Liver (tissue), 9 donors: ENCODE measurements around the gene PPP6R1. TPM values are rescaled to one million over a fixed set of nuclear protein-coding genes. Genes with fewer than 3 reads are reported as not detected.

Experiments
- DNase-seq: peaks from one replicate; pipeline ENCODE4 v3.0.0-alpha.2; 2017; ENCODE audit warnings: low spot score
- H3K27ac ChIP-seq, 2 donors: one replicate each; pipeline ENCODE4 v1.7.0; 2013; ENCODE audit warnings: inconsistent platforms in 2 of 2, low read length in 2 of 2, control low read depth in 1 of 2, low read depth in 1 of 2, mild to moderate bottlenecking in 1 of 2
- H3K27me3 ChIP-seq, 4 donors: one replicate each; pipeline versions ENCODE4 v1.6.1 to v1.7.0; 2013; ENCODE audit warnings: low read length in 3 of 4, inconsistent platforms in 1 of 4, mild to moderate bottlenecking in 1 of 4, moderate library complexity in 1 of 4; ENCODE audit not compliant: control insufficient read depth in 4 of 4, insufficient read depth in 4 of 4
- H3K36me3 ChIP-seq, 4 donors: one replicate each; pipeline versions ENCODE4 v1.6.1 to v1.7.0; 2013; ENCODE audit warnings: low read length in 3 of 4, mild to moderate bottlenecking in 3 of 4, low read depth in 1 of 4, moderate library complexity in 1 of 4; ENCODE audit not compliant: control insufficient read depth in 4 of 4, insufficient read depth in 3 of 4
- H3K4me1 ChIP-seq, 4 donors: one replicate each; pipeline versions ENCODE4 v1.6.1 to v1.7.0; 2013; ENCODE audit warnings: low read length in 3 of 4, mild to moderate bottlenecking in 3 of 4, moderate library complexity in 1 of 4; ENCODE audit not compliant: control insufficient read depth in 4 of 4, insufficient read depth in 4 of 4
- H3K4me3 ChIP-seq, 3 donors: one replicate each; pipeline versions ENCODE4 v1.6.1 to v1.7.0; 2013; ENCODE audit warnings: low read length in 3 of 3, control low read depth in 1 of 3, low read depth in 1 of 3, mild to moderate bottlenecking in 1 of 3
- H3K9ac ChIP-seq, 2 donors: one replicate each; pipeline ENCODE4 v1.7.0; 2013; ENCODE audit warnings: low read length in 2 of 2, mild to moderate bottlenecking in 2 of 2, moderate library complexity in 2 of 2, control low read depth in 1 of 2, low read depth in 1 of 2
- H3K9me3 ChIP-seq, 4 donors: one replicate each; pipeline versions ENCODE4 v1.6.1 to v1.7.0; 2013; ENCODE audit warnings: low read length in 3 of 4; ENCODE audit not compliant: control insufficient read depth in 4 of 4
- EGR1 ChIP-seq, 2 donors: IDR thresholded peaks; 2 replicates each; pipeline ENCODE4 v1.6.1; 2016 to 2018; ENCODE audit warnings: antibody characterized with exemption in 2 of 2, low read depth in 2 of 2
- FOXA1 ChIP-seq: IDR thresholded peaks from 2 replicates; pipeline ENCODE4 v1.6.1; 2016; ENCODE audit warnings: antibody characterized with exemption
- HNF4A ChIP-seq, 2 donors: conservative IDR thresholded peaks; 2 replicates each; pipeline ENCODE4 v1.6.1; 2016; ENCODE audit warnings: antibody characterized with exemption in 2 of 2, mild to moderate bottlenecking in 2 of 2
- HNF4G ChIP-seq: IDR thresholded peaks from 2 replicates; pipeline ENCODE4 v1.6.1; 2016; ENCODE audit warnings: antibody characterized with exemption
- JUND ChIP-seq, 2 donors: IDR thresholded peaks; 2 replicates each; pipeline ENCODE4 v1.6.1; 2016; ENCODE audit warnings: antibody characterized with exemption in 2 of 2
- MAX ChIP-seq: IDR thresholded peaks from 2 replicates; pipeline ENCODE4 v1.6.1; 2016; ENCODE audit warnings: antibody characterized with exemption
- NR2F2 ChIP-seq: IDR thresholded peaks from 2 replicates; pipeline ENCODE4 v1.6.1; 2016; ENCODE audit warnings: antibody characterized with exemption
- RAD21 ChIP-seq, 2 donors: IDR thresholded peaks; 2 replicates each; pipeline ENCODE4 v1.6.1; 2016; ENCODE audit warnings: antibody characterized with exemption in 2 of 2, mild to moderate bottlenecking in 2 of 2
- RXRA ChIP-seq, 2 donors: IDR thresholded peaks; 2 replicates each; pipeline ENCODE4 v1.6.1; 2017 to 2018; ENCODE audit warnings: antibody characterized with exemption in 2 of 2, mild to moderate bottlenecking in 1 of 2
- TAF1 ChIP-seq: conservative IDR thresholded peaks from 2 replicates; pipeline ENCODE4 v1.6.1; 2016; ENCODE audit warnings: antibody characterized with exemption, mild to moderate bottlenecking
- YY1 ChIP-seq: IDR thresholded peaks from 2 replicates; pipeline ENCODE4 v1.6.1; 2016; ENCODE audit warnings: antibody characterized with exemption, mild to moderate bottlenecking
- WGBS: extraction: QIAGEN DNeasy Blood & Tissue Kit; methylation state at CpG from one replicate; pipeline ENCODE4 v1.1.7; 2013; 5-methylcytosine and 5-hydroxymethylcytosine counted together
- polyA plus RNA-seq, 2 donors: library from polyadenylated mRNA; stranded (reverse) in 1 of 2; unstranded in 1 of 2; fragments of 200-250 nt in 1 of 2; fragments of >200 nt in 1 of 2; fragmentation: Nextera tagmentation in 1 of 2; extraction: Ambion mirVana in 1 of 2; gene quantifications; one replicate each; pipeline versions ENCODE4 v1.2.1 to v1.2.3, GENCODE V29; 2013 to 2015
- total RNA-seq, 2 donors: library from RNA; depleted of rRNA; stranded (reverse); fragments of >200 nt; gene quantifications; one replicate each; pipeline ENCODE4 v1.2.3, GENCODE V29; 2014
- TF ChIP-seq, protein P1 (sequence below): IDR thresholded peaks from 2 replicates; pipeline ENCODE4 v1.6.1; 2016; ENCODE audit warnings: antibody characterized with exemption
- TF ChIP-seq, protein P2 (sequence below): fragments of 150-350 bp; IDR thresholded peaks from 2 replicates; pipeline ENCODE4 v1.5.1; 2017; ENCODE audit warnings: improper control_type of control experiment, low read depth, low read length; ENCODE audit not compliant: missing input control
- TF ChIP-seq, protein P3 (sequence below): IDR thresholded peaks from 2 replicates; pipeline ENCODE4 v1.6.1; 2016; ENCODE audit warnings: antibody characterized with exemption, mild to moderate bottlenecking
- donor health status: healthy.
- donor health status: healthy.
- donor health status: healthy.
- donor health status: healthy.
- donor health status: healthy.

PPP6R1 gene
- total and polyA plus RNA-seq, 4 donors: 5.5 to 40.1 (median 22.5) TPM

GRCh38 chr19:55213547-55213946 is 45.3 kb downstream of the PPP6R1 start:
- peaks cover 2 to 10% (median 9%) of the 10 kb centered on the region in 4 donors for H3K4me1 ChIP-seq
- no peaks in the 10 kb centered on the region for H3K36me3 ChIP-seq
- WGBS: 74% methylated on average over 7 of the region's 7 CpGs
- TF ChIP-seq, protein P1, sequence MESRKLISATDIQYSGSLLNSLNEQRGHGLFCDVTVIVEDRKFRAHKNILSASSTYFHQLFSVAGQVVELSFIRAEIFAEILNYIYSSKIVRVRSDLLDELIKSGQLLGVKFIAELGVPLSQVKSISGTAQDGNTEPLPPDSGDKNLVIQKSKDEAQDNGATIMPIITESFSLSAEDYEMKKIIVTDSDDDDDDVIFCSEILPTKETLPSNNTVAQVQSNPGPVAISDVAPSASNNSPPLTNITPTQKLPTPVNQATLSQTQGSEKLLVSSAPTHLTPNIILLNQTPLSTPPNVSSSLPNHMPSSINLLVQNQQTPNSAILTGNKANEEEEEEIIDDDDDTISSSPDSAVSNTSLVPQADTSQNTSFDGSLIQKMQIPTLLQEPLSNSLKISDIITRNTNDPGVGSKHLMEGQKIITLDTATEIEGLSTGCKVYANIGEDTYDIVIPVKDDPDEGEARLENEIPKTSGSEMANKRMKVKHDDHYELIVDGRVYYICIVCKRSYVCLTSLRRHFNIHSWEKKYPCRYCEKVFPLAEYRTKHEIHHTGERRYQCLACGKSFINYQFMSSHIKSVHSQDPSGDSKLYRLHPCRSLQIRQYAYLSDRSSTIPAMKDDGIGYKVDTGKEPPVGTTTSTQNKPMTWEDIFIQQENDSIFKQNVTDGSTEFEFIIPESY: no peak
- H3K9ac ChIP-seq: no peak overlapping the region
- no peaks in the 10 kb centered on the region for H3K9me3 ChIP-seq
- no peaks in the 10 kb centered on the region for H3K27me3 ChIP-seq
- H3K27ac ChIP-seq: no peak overlapping the region
- no peak overlapping the region for H3K4me3 ChIP-seq
- DNase-seq: no peak

GRCh38 chr19:55212447-55212846 is 46.4 kb downstream of the PPP6R1 start:
- Histone ChIP-seq H3K27me3 (no peaks in the 10 kb centered on the region), H3K27ac (no peak overlapping the region), H3K36me3 (no peaks in the 10 kb centered on the region), H3K4me3 (no peak overlapping the region), H3K9ac (no peak overlapping the region), H3K9me3 (no peaks in the 10 kb centered on the region), H3K4me1 (peaks cover 2 to 10% (median 9%) of the 10 kb centered on the region in 4 donors)
- DNase-seq: peak; percentile 66
- WGBS: 80% methylated on average over 3 of the region's 3 CpGs
- TF ChIP-seq RXRA (IDR thresholded peaks at IDR 0.05) (no peak), FOXA1 (no peak), EGR1 (IDR thresholded peaks at IDR 0.05; ENCODE audit: low read depth in 2 of 2) (no peak), JUND (IDR thresholded peaks at IDR 0.05) (no peak), TAF1 (no peak), YY1 (no peak), NR2F2 (no peak), HNF4A (conservative IDR thresholded peaks at IDR 0.05) (no peak), RAD21 (IDR thresholded peaks at IDR 0.05) (peak; percentile 58 to 69), MAX (no peak), HNF4G (no peak)
- TF ChIP-seq, protein P2, sequence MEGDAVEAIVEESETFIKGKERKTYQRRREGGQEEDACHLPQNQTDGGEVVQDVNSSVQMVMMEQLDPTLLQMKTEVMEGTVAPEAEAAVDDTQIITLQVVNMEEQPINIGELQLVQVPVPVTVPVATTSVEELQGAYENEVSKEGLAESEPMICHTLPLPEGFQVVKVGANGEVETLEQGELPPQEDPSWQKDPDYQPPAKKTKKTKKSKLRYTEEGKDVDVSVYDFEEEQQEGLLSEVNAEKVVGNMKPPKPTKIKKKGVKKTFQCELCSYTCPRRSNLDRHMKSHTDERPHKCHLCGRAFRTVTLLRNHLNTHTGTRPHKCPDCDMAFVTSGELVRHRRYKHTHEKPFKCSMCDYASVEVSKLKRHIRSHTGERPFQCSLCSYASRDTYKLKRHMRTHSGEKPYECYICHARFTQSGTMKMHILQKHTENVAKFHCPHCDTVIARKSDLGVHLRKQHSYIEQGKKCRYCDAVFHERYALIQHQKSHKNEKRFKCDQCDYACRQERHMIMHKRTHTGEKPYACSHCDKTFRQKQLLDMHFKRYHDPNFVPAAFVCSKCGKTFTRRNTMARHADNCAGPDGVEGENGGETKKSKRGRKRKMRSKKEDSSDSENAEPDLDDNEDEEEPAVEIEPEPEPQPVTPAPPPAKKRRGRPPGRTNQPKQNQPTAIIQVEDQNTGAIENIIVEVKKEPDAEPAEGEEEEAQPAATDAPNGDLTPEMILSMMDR: peak; percentile 46
- TF ChIP-seq, protein P3, sequence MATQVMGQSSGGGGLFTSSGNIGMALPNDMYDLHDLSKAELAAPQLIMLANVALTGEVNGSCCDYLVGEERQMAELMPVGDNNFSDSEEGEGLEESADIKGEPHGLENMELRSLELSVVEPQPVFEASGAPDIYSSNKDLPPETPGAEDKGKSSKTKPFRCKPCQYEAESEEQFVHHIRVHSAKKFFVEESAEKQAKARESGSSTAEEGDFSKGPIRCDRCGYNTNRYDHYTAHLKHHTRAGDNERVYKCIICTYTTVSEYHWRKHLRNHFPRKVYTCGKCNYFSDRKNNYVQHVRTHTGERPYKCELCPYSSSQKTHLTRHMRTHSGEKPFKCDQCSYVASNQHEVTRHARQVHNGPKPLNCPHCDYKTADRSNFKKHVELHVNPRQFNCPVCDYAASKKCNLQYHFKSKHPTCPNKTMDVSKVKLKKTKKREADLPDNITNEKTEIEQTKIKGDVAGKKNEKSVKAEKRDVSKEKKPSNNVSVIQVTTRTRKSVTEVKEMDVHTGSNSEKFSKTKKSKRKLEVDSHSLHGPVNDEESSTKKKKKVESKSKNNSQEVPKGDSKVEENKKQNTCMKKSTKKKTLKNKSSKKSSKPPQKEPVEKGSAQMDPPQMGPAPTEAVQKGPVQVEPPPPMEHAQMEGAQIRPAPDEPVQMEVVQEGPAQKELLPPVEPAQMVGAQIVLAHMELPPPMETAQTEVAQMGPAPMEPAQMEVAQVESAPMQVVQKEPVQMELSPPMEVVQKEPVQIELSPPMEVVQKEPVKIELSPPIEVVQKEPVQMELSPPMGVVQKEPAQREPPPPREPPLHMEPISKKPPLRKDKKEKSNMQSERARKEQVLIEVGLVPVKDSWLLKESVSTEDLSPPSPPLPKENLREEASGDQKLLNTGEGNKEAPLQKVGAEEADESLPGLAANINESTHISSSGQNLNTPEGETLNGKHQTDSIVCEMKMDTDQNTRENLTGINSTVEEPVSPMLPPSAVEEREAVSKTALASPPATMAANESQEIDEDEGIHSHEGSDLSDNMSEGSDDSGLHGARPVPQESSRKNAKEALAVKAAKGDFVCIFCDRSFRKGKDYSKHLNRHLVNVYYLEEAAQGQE: no peak
